CD4-positive, alpha-beta T cell treated with Interleukin-17A for 1 hour (primary cell): ENCODE data around the gene ZNF853.

ENCODE experiments used
- DNase-seq: peaks from one replicate; pipeline ENCODE4 v3.0.0-alpha.2; 2020

Gene ZNF853

GRCh38 chr7:6637544-6638229 lies 22.3 kb downstream of the ZNF853 start:
- DNase-seq = peak; percentile 68

- no peak for DNase-seq
These were observed 23.6 kb downstream of the ZNF853 start for GRCh38 chr7:6639032-6639431.

- no peak for DNase-seq
These were observed 24.2 kb downstream of the ZNF853 start for GRCh38 chr7:6639627-6640026.

- peak; percentile 5 for DNase-seq
These were observed 24.9 kb downstream of the ZNF853 start for GRCh38 chr7:6640246-6640721.

GRCh38 chr7:6641305-6642035 lies 26.1 kb downstream of the ZNF853 start:
- no peak for DNase-seq

- no peak for DNase-seq
These were observed 26.9 kb downstream of the ZNF853 start for GRCh38 chr7:6642239-6642839.

- DNase-seq = no peak
These were observed 27.6 kb downstream of the ZNF853 start for GRCh38 chr7:6642861-6643640.

GRCh38 chr7:6643915-6644625 lies 28.7 kb downstream of the ZNF853 start:
- no peak for DNase-seq

GRCh38 chr7:6644728-6645127 lies 29.3 kb downstream of the ZNF853 start:
- no peak for DNase-seq

- no peak for DNase-seq
These were observed 31.1 kb downstream of the ZNF853 start for GRCh38 chr7:6646465-6646864.

GRCh38 chr7:6647080-6647479 lies 31.7 kb downstream of the ZNF853 start:
- no peak for DNase-seq

GRCh38 chr7:6647541-6647940 lies 32.1 kb downstream of the ZNF853 start:
- no peak for DNase-seq

GRCh38 chr7:6648066-6648814 lies 32.8 kb downstream of the ZNF853 start:
- no peak for DNase-seq

- no peak for DNase-seq
These were observed 33.4 kb downstream of the ZNF853 start for GRCh38 chr7:6648815-6649104.

GRCh38 chr7:6649241-6649961 lies 34.0 kb downstream of the ZNF853 start:
- no peak for DNase-seq

GRCh38 chr7:6650086-6650485 lies 34.7 kb downstream of the ZNF853 start:
- no peak for DNase-seq

GRCh38 chr7:6650521-6651011 lies 35.2 kb downstream of the ZNF853 start:
- no peak for DNase-seq

GRCh38 chr7:6651851-6652445 lies 36.5 kb downstream of the ZNF853 start:
- no peak for DNase-seq

GRCh38 chr7:6652446-6653011 lies 37.1 kb downstream of the ZNF853 start:
- no peak for DNase-seq
